Spleen (tissue), 13 donors: ENCODE data around the gene RAN. TPM values are rescaled to one million over a fixed set of nuclear protein-coding genes. Genes with fewer than 3 reads are reported as not detected.

Experiments
- DNase-seq: peaks from one replicate; pipeline ENCODE4 v3.0.0-alpha.2; 2020
- H3K27ac ChIP-seq, 8 donors: fragments of 200-600 bp; sonication (generic) in 7 of 8; 1 replicate in 4 of 8; 2 replicates in 4 of 8; pipeline versions ENCODE4 v1.5.0 to v1.8.0; 2016 to 2021; ENCODE audit warnings: inconsistent platforms in 4 of 8, mild to moderate bottlenecking in 4 of 8, moderate library complexity in 1 of 8
- H3K27me3 ChIP-seq, 7 donors: fragments of 200-600 bp; sonication (generic) in 6 of 7; replicated peaks in 1 of 7; 1 replicate in 4 of 7; 2 replicates in 3 of 7; pipeline versions ENCODE4 v1.5.0 to v1.8.0; 2016 to 2021; ENCODE audit warnings: inconsistent platforms in 3 of 7, mild to moderate bottlenecking in 1 of 7
- H3K36me3 ChIP-seq, 6 donors: fragments of 200-600 bp; sonication (generic) in 5 of 6; 1 replicate in 4 of 6; 2 replicates in 2 of 6; pipeline versions ENCODE4 v1.5.0 to v1.8.0; 2016 to 2021; ENCODE audit warnings: inconsistent platforms in 2 of 6
- H3K4me1 ChIP-seq, 6 donors: fragments of 200-600 bp; sonication (generic) in 5 of 6; 1 replicate in 3 of 6; 2 replicates in 3 of 6; pipeline versions ENCODE4 v1.5.0 to v1.8.0; 2016 to 2021; ENCODE audit warnings: inconsistent platforms in 3 of 6
- H3K4me3 ChIP-seq, 8 donors: fragments of 200-600 bp; sonication (generic) in 7 of 8; 1 replicate in 4 of 8; 2 replicates in 4 of 8; pipeline versions ENCODE4 v1.5.0 to v1.8.0; 2016 to 2021; ENCODE audit warnings: inconsistent platforms in 4 of 8, mild to moderate bottlenecking in 4 of 8, moderate library complexity in 2 of 8
- H3K9me3 ChIP-seq, 8 donors: fragments of 200-600 bp; sonication (generic) in 7 of 8; 1 replicate in 4 of 8; 2 replicates in 4 of 8; pipeline versions ENCODE4 v1.5.0 to v1.8.0; 2016 to 2021; ENCODE audit warnings: inconsistent platforms in 4 of 8
- CTCF ChIP-seq, 11 experiments: fragments of 200-600 bp in 7 of 11; fragments of 450-650 bp in 4 of 11; sonication (generic) in 4 of 11; IDR thresholded peaks in 8 of 11; conservative IDR thresholded peaks in 3 of 11; 1 replicate in 7 of 11; 2 replicates in 4 of 11; pipeline versions ENCODE4 v1.4.0 to v1.8.0; 2016 to 2021; ENCODE audit warnings: antibody characterized with exemption in 11 of 11, inconsistent platforms in 4 of 11, mild to moderate bottlenecking in 1 of 11
- POLR2A ChIP-seq, 3 donors: fragments of 450-650 bp; IDR thresholded peaks; one replicate each; pipeline ENCODE4 v1.5.1; 2017; ENCODE audit warnings: antibody characterized with exemption in 3 of 3, mild to moderate bottlenecking in 1 of 3
- POLR2AphosphoS5 ChIP-seq, 3 donors: sonication (generic); formaldehyde crosslinking; IDR thresholded peaks; one replicate each; pipeline ENCODE4 v1.5.1; 2017; ENCODE audit warnings: antibody characterized with exemption in 3 of 3
- WGBS, 5 donors: extraction: QIAGEN DNeasy Blood & Tissue Kit in 3 of 5; methylation state at CpG; one replicate each; pipeline versions ENCODE4 v1.1.5 to v1.1.7; 2013 to 2018; 5-methylcytosine and 5-hydroxymethylcytosine counted together
- intact Hi-C: fragments of 100-400 bp; cut with DNase I; formaldehyde crosslinking; loops from one replicate; pipeline ENCODE4 v1.15.0; 2023; ENCODE audit warnings: low total_unique reads
- long read RNA-seq, 2 donors: transcript quantifications; one replicate each; lab custom pipeline, GENCODE V29; 2026
- polyA plus RNA-seq, 3 donors: library from polyadenylated mRNA; stranded (reverse); fragments of 200-250 nt; gene quantifications; one replicate each; pipeline ENCODE4 v1.2.1, GENCODE V29; 2013
- total RNA-seq, 7 donors: library from RNA; depleted of rRNA in 3 of 7; stranded (reverse); fragments of >200 nt in 3 of 7; fragmentation: NEBNext Ultra II Directional in 4 of 7; extraction: Animal tissue kit (Norgen Biotek cat#: 25700) in 4 of 7; gene quantifications; one replicate each; pipeline versions ENCODE4 v1.1.0 to v1.2.1, GENCODE V29; 2016 to 2021
- donor health status: healthy with polysubstance abuse.
- donor health status: DM: no; HTN: no; CAD: no; lungs with moderate emphysema.
- donor health status: DM: no; HTN: no; CAD: no.
- donor health status: Bipolar disorder and iron deficiency.
- donor health status: healthy.
- donor health status: DM: no; HTN: no; CAD: no.
- donor health status: DM: yes; HTN: yes; CAD: no.

RAN gene
- total RNA-seq (100 to 1,000 TPM; 128 to 423 (median 270) TPM), polyA plus RNA-seq (100 to 1,000 TPM; 225 to 412 (median 395) TPM)
- long read RNA-seq, donor 1, transcript RAN-202 (6 exons, 1,530 nt): minor isoform, 13 of 404 reads
- long read RNA-seq, donor 1, transcript RAN-212 (7 exons, 2,661 nt): major isoform, 149 of 404 reads
- long read RNA-seq, donor 1, partial matches to known transcripts: 234 of 404 reads
- long read RNA-seq, donor 1, other reads (novel, unspliced or antisense): 7 of 404 reads
- long read RNA-seq, donor 2, transcript RAN-202 (6 exons, 1,530 nt): minor isoform, 13 of 170 reads
- long read RNA-seq, donor 2, transcript RAN-203 (6 exons, 2,455 nt): minor isoform, 5 of 170 reads
- long read RNA-seq, donor 2, transcript RAN-212 (7 exons, 2,661 nt): major isoform, 124 of 170 reads
- long read RNA-seq, donor 2, partial matches to known transcripts: 23 of 170 reads
- long read RNA-seq, donor 2, other reads (novel, unspliced or antisense): 5 of 170 reads

GRCh38 chr12:130871286-130872178 is at the start of gene RAN:
Gene RAN (plus strand): TSS chr12:130872066. CDS start chr12:130872594, 528 bp downstream.
- peak within 1 kb of the TSS; percentile 65 to 95 (median 90) for H3K27ac ChIP-seq
- peak; percentile 70 to 85 (median 77) for TF ChIP-seq POLR2AphosphoS5 (IDR thresholded peaks at IDR 0.05)
- no peak for TF ChIP-seq POLR2A (IDR thresholded peaks at IDR 0.05)
- no peak for TF ChIP-seq CTCF (IDR thresholded peaks at IDR 0.05 in 8 of 11, conservative IDR thresholded peaks at IDR 0.05 in 3 of 11)
- H3K4me1 ChIP-seq: peaks cover 18 to 62% (median 39%) of the 10 kb centered on the region in 6 donors
- H3K9me3 ChIP-seq: no peaks in the 10 kb centered on the region
- intact Hi-C loops: no loop called here
- H3K27me3 ChIP-seq: no peaks in the 10 kb centered on the region
- DNase-seq: peak; percentile 98
- H3K36me3 ChIP-seq: peaks cover 3 to 38% (median 33%) of the 10 kb centered on the region in 6 donors
- peak within 1 kb of the TSS; percentile 43 to 95 (median 87) for H3K4me3 ChIP-seq
- WGBS, 5 donors: 3 to 7% (median 4%) methylated on average over 60 to 118 of the region's 118 CpGs

- Histone ChIP-seq H3K27me3 (no peaks in the 10 kb centered on the region), H3K36me3 (peaks cover 0 to 42% (median 10%) of the 10 kb centered on the region in 6 donors), H3K4me3 (no peak overlapping the region), H3K9me3 (no peaks in the 10 kb centered on the region), H3K4me1 (peaks cover 0 to 34% (median 4%) of the 10 kb centered on the region in 6 donors), H3K27ac (peak overlapping the region in 1 of 8 donors; percentile 21)
- intact Hi-C loops: no loop called here
- DNase-seq: no peak
- TF ChIP-seq POLR2A (IDR thresholded peaks at IDR 0.05) (no peak), CTCF (IDR thresholded peaks at IDR 0.05 in 8 of 11, conservative IDR thresholded peaks at IDR 0.05 in 3 of 11) (no peak), POLR2AphosphoS5 (IDR thresholded peaks at IDR 0.05) (no peak)
- WGBS, 5 donors: 92 to 96% (median 94%) methylated on average over 6 of the region's 6 CpGs
Observed at GRCh38 chr12:130825771-130826150, 46.1 kb upstream of the RAN start.

- DNase-seq: peak; percentile 83
- TF ChIP-seq POLR2A (IDR thresholded peaks at IDR 0.05) (no peak), CTCF (IDR thresholded peaks at IDR 0.05 in 8 of 11, conservative IDR thresholded peaks at IDR 0.05 in 3 of 11) (peak; percentile 29 to 79 (median 58)), POLR2AphosphoS5 (IDR thresholded peaks at IDR 0.05) (peak in 2 of 3 donors; percentile 17 to 66)
- peak overlapping the region in 3 of 8 donors; percentile 21 to 43 (median 36) for H3K27ac ChIP-seq
- H3K9me3 ChIP-seq: no peaks in the 10 kb centered on the region
- H3K27me3 ChIP-seq: no peaks in the 10 kb centered on the region
- peaks cover 0 to 37% (median 10%) of the 10 kb centered on the region in 6 donors for H3K36me3 ChIP-seq
- H3K4me3 ChIP-seq: no peak overlapping the region
- 60 to 71% (median 66%) methylated on average over 20 to 21 of the region's 21 CpGs for WGBS, 5 donors
- H3K4me1 ChIP-seq: peaks cover 0 to 33% (median 4%) of the 10 kb centered on the region in 6 donors
- intact Hi-C loops: no loop called here
Observed at GRCh38 chr12:130826151-130826801, 45.6 kb upstream of the RAN start.
